Muscle layer of duodenum (tissue), 2 donors: ENCODE results near the gene EVA1B.

ENCODE experiments used
- H3K27ac ChIP-seq: one replicate; pipeline ENCODE4 v1.7.0; 2013; ENCODE audit warnings: mild to moderate bottlenecking, low read length
- H3K27me3 ChIP-seq: one replicate; pipeline ENCODE4 v1.7.0; 2013; ENCODE audit warnings: low read depth, mild to moderate bottlenecking, control low read depth, low read length
- H3K36me3 ChIP-seq, 2 donors: one replicate each; pipeline ENCODE4 v1.7.0; 2013; ENCODE audit warnings: low read length in 2 of 2, control low read depth in 1 of 2, mild to moderate bottlenecking in 1 of 2; ENCODE audit not compliant: insufficient read depth in 2 of 2, control insufficient read depth in 1 of 2
- H3K4me1 ChIP-seq, 2 donors: one replicate each; pipeline ENCODE4 v1.7.0; 2013; ENCODE audit warnings: low read length in 2 of 2, mild to moderate bottlenecking in 2 of 2, control low read depth in 1 of 2, moderate library complexity in 1 of 2; ENCODE audit not compliant: insufficient read depth in 2 of 2, control insufficient read depth in 1 of 2
- H3K4me3 ChIP-seq, 2 donors: one replicate each; pipeline ENCODE4 v1.7.0; 2013; ENCODE audit warnings: low read length in 2 of 2, low read depth in 1 of 2, mild to moderate bottlenecking in 1 of 2
- H3K9me3 ChIP-seq, 2 donors: one replicate each; pipeline ENCODE4 v1.7.0; 2013; ENCODE audit warnings: low read length in 2 of 2, control low read depth in 1 of 2, mild to moderate bottlenecking in 1 of 2; ENCODE audit not compliant: control insufficient read depth in 1 of 2
- donor health status: healthy.

Gene EVA1B

GRCh38 chr1:36306902-36307456, 16.5 kb downstream of the EVA1B start:
- H3K36me3 ChIP-seq, result peaks cover 19 to 23% of the 10 kb centered on the region in 2 donors
- H3K4me1 ChIP-seq, result peaks cover 5 to 15% of the 10 kb centered on the region in 2 donors
- H3K9me3 ChIP-seq, result no peaks in the 10 kb centered on the region
- peak overlapping the region; percentile 68 to 83 for H3K4me3 ChIP-seq
- H3K27ac ChIP-seq, result peak overlapping the region; percentile 45
- H3K27me3 ChIP-seq, result no peaks in the 10 kb centered on the region

- Histone ChIP-seq H3K4me1 (peaks cover 5 to 15% of the 10 kb centered on the region in 2 donors), H3K4me3 (peak within 1 kb of the TSS; percentile 68 to 83)
Observed at GRCh38 chr1:36306210-36306901, 17.1 kb downstream of the EVA1B start, which contains the start of gene SH3D21. TSS of gene SH3D21 (plus strand) at chr1:36306368. CDS start at chr1:36306421, 53 bp downstream.

GRCh38 chr1:36305915-36306209, 17.6 kb downstream of the EVA1B start:
- Histone ChIP-seq H3K36me3 (peaks cover 30 to 35% of the 10 kb centered on the region in 2 donors), H3K4me1 (peaks cover 5 to 15% of the 10 kb centered on the region in 2 donors), H3K9me3 (no peaks in the 10 kb centered on the region), H3K4me3 (peak overlapping the region in 1 of 2 donors; percentile 83), H3K27me3 (no peaks in the 10 kb centered on the region), H3K27ac (peak overlapping the region; percentile 69)

More at GRCh38 chr1:36306210-36306901, 17.1 kb downstream of the EVA1B start, which contains the start of gene SH3D21:
- Histone ChIP-seq H3K9me3 (no peaks in the 10 kb centered on the region), H3K27me3 (no peaks in the 10 kb centered on the region), H3K27ac (peak within 1 kb of the TSS; percentile 69), H3K36me3 (peaks cover 25 to 30% of the 10 kb centered on the region in 2 donors)

- Histone ChIP-seq H3K4me1 (peaks cover 5 to 15% of the 10 kb centered on the region in 2 donors), H3K36me3 (peaks cover 37 to 41% of the 10 kb centered on the region in 2 donors), H3K9me3 (no peaks in the 10 kb centered on the region), H3K27ac (peak overlapping the region; percentile 69), H3K4me3 (peak overlapping the region in 1 of 2 donors; percentile 83), H3K27me3 (no peaks in the 10 kb centered on the region)
Observed at GRCh38 chr1:36304970-36305914, 18.2 kb downstream of the EVA1B start.

DNA sequence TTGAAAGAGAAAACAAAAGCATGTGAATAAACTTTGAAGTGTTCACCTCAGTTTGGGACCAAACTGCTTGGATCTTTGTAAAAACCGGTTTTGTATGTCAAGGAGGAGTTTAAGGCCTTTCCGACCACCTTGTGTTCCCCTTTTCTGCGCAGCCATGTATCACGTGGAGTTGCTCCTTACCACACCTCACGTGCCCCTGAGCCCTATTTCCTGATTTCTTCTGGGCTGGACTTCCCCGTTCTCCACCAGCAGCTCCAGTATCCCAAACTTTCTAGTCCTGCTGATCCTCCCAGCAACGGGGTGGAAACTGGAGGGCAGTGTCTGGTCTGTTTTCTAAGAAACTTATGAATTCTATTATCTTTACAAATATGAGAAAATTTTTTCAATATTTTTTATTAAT, 18.9 kb downstream of the EVA1B start:
- Histone ChIP-seq H3K4me1 (peaks cover 11 to 15% of the 10 kb centered on the region in 2 donors), H3K27me3 (no peaks in the 10 kb centered on the region), H3K27ac (no peak overlapping the region), H3K9me3 (no peaks in the 10 kb centered on the region), H3K36me3 (peaks cover 42 to 46% of the 10 kb centered on the region in 2 donors), H3K4me3 (no peak overlapping the region)

DNA sequence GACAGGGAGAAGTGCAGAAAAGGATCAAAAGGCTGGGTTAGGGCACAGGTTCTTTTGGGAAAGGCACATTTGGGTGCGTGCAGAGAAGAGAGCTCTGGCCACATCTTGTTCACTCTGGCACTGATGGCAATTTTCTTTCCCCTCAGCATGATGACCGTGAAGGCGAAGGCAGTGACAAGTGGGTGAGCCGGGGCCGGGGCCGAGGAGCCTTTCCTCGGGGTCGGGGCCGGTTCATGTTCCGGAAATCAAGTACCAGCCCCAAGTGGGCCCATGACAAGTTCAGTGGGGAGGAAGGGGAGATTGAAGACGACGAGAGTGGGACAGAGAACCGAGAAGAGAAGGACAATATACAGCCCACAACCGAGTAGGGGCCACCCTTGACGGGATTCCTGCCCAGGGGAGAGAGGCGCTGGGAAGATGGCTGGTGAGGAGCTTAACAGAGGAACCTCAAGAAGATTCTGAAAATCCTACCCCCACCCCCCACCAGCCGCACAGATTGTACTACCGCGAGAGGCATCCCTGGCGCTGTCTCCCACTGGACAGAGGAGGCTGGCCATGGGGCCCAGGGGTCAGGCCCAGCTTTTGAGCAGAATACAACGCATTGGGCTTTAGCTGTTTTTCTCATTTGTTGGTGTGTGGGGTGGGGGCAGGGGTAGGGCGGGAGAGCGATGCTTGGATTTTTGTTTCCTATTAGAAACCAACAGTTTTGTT, 19.6 kb downstream of the EVA1B start:
- Histone ChIP-seq H3K27me3 (no peaks in the 10 kb centered on the region), H3K4me3 (no peak overlapping the region), H3K4me1 (peaks cover 11 to 15% of the 10 kb centered on the region in 2 donors), H3K36me3 (peaks cover 42 to 51% of the 10 kb centered on the region in 2 donors), H3K9me3 (no peaks in the 10 kb centered on the region), H3K27ac (no peak overlapping the region)

DNA sequence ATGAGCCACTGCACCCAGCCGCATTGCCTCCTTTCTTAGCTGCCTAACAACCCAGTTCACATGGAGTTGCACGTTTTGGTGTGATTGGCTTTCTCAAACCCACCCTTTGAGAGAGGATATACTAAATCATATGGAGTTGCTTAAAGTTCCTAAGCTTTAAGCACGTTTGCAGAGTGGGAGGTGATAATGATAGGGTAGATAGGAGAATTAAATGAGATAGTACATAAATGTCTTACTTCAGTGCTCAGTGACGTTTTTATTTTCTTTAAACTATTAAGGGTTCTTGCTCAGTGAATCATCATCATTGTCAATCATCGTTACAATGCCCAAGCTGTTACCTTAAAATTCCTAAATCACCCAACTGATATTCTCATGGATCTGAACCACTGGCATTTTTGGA, 20.2 kb downstream of the EVA1B start:
- peaks cover 11 to 15% of the 10 kb centered on the region in 2 donors for H3K4me1 ChIP-seq
- peaks cover 42 to 56% of the 10 kb centered on the region in 2 donors for H3K36me3 ChIP-seq

DNA sequence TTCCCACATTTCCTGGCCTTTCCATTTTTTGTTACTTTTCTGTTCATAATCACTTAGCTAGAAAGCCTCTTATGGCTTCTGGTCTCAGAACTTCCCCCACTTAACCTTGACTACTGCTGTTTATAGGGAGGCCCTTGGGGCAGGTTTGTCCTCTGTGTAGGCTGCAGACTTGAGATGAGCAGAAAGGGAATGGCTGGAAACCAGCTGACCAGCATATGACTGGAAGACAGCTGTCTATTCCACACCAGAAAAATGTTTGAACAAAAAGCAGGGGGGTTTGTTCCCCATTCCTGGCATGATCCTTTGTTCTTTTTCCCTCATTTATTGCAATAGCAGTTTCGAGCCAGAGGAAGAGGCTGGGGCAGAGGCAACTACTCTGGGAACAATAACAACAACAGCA, 22.2 kb downstream of the EVA1B start:
- Histone ChIP-seq H3K9me3 (no peaks in the 10 kb centered on the region), H3K27me3 (no peaks in the 10 kb centered on the region), H3K27ac (no peak overlapping the region), H3K36me3 (peaks cover 52 to 77% of the 10 kb centered on the region in 2 donors), H3K4me1 (peaks cover 5% of the 10 kb centered on the region in 2 donors), H3K4me3 (no peak overlapping the region)

More for the DNA sequence above, 20.2 kb downstream of the EVA1B start:
- Histone ChIP-seq H3K4me3 (no peak overlapping the region), H3K27me3 (no peaks in the 10 kb centered on the region), H3K9me3 (no peaks in the 10 kb centered on the region), H3K27ac (no peak overlapping the region)

GRCh38 chr1:36300526-36300925, 22.9 kb downstream of the EVA1B start:
- Histone ChIP-seq H3K27ac (peak overlapping the region; percentile 62), H3K27me3 (no peaks in the 10 kb centered on the region), H3K36me3 (peaks cover 53 to 83% of the 10 kb centered on the region in 2 donors), H3K9me3 (no peaks in the 10 kb centered on the region), H3K4me1 (peaks cover 0 to 5% of the 10 kb centered on the region in 2 donors), H3K4me3 (no peak overlapping the region)

GRCh38 chr1:36298640-36299039, 24.8 kb downstream of the EVA1B start:
- Histone ChIP-seq H3K4me1 (peaks cover 0 to 5% of the 10 kb centered on the region in 2 donors), H3K4me3 (no peak overlapping the region), H3K36me3 (peaks cover 61 to 93% of the 10 kb centered on the region in 2 donors), H3K27ac (no peak overlapping the region), H3K27me3 (no peaks in the 10 kb centered on the region), H3K9me3 (no peaks in the 10 kb centered on the region)
